ENCODE results near the gene PRDX2.

PRDX2 gene

DNA sequence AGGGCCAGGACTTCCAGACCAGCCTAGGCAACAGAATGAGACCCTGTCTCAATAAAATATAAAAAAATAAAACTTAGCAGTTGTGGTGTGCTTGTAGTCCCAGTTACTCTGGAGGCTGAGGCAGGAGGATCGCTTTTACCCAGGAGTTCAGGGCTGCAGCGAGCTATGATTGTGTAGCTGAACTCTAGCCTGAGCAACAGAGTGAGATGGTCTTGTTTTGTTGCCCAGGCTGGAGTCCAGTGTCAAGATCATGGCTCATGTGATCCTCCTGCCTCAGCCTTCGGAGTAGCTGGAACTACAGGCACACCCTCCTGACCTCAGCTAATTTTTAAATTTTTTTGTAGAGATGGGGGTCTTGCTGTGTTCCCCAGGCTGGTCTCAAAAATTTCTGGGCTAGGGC, 14.6 kb downstream of the PRDX2 start:
- no peaks in the 10 kb centered on the region for H3K36me3 ChIP-seq
- H3K27me3 ChIP-seq = no peaks in the 10 kb centered on the region
- peak overlapping the region; percentile 95 for H3K27ac ChIP-seq
- peaks cover 86% of the 10 kb centered on the region for H3K4me1 ChIP-seq
- peak overlapping the region; percentile 98 for H3K4me2 ChIP-seq
- no peaks in the 10 kb centered on the region for H3K9me3 ChIP-seq
- peak overlapping the region; percentile 85 for H3K9ac ChIP-seq
- TF ChIP-seq Cebpa-rat (IDR thresholded peaks at IDR 0.05) = no peak
- H4K20me1 ChIP-seq = peaks cover 6% of the 10 kb centered on the region
- no peak overlapping the region; the same call in 1 of the 2 replicates for H3K4me3 ChIP-seq

DNA sequence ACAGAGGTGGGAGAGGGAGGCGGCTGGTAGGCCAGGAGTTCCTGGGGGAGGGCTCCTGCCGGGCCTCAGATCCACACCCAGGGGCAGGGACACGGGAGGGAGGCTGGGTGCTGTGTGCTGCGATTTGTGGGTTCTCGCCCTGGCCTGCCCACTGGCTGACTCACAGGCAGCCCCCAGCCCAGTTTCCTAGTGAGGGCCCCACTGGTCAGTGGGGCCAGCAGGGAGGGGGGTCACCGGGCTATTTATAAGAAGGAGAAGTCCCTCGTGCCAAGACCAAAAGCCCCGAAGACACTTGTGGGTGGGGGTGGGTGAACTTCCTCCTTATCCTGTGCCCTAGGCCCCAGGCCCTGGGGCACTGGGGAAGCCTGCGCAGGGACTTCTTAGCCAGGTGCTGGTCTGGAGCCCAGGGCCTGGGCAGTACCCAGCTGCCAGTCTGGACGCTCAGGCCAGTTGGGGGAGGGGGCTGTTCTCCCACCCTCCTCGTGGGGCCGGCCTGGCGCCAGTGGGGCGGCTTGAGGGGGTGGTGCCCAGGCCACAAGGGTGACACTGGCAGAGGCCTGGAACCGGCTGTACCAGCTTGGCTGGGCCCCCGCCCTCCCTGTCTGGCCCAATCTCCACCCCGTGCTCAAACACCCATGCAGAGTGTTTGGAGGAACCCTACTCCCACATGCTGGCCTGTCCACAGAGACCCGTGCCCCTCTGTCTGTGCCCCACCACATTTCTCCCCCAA, 15.3 kb downstream of the PRDX2 start:
- Histone ChIP-seq H3K4me2 (peak overlapping the region; percentile 98), H3K4me1 (peaks cover 93% of the 10 kb centered on the region), H3K36me3 (no peaks in the 10 kb centered on the region), H3K4me3 (peak overlapping the region; percentile 34), H3K9ac (peak overlapping the region; percentile 85), H3K27me3 (no peaks in the 10 kb centered on the region), H3K27ac (peak overlapping the region; percentile 95), H4K20me1 (no peaks in the 10 kb centered on the region), H3K9me3 (no peaks in the 10 kb centered on the region)
- TF ChIP-seq Cebpa-rat (IDR thresholded peaks at IDR 0.05) = no peak

GRCh38 chr19:12785431-12786031, 16.1 kb downstream of the PRDX2 start:
- Histone ChIP-seq H3K27me3 (no peaks in the 10 kb centered on the region), H3K27ac (peak overlapping the region; percentile 95), H3K9ac (peak overlapping the region; percentile 85), H3K4me3 (peak overlapping the region; percentile 34; the same call in 1 of the 2 replicates), H3K4me2 (peak overlapping the region; percentile 98), H4K20me1 (no peaks in the 10 kb centered on the region), H3K9me3 (no peaks in the 10 kb centered on the region), H3K36me3 (no peaks in the 10 kb centered on the region), H3K4me1 (peaks cover 89% of the 10 kb centered on the region)
- TF ChIP-seq Cebpa-rat (IDR thresholded peaks at IDR 0.05) = no peak

GRCh38 chr19:12784871-12785430, 16.6 kb downstream of the PRDX2 start:
- TF ChIP-seq Cebpa-rat (IDR thresholded peaks at IDR 0.05) = no peak
- H3K9me3 ChIP-seq = no peaks in the 10 kb centered on the region
- peaks cover 87% of the 10 kb centered on the region for H3K4me1 ChIP-seq
- peak overlapping the region; percentile 85 for H3K9ac ChIP-seq
- no peaks in the 10 kb centered on the region for H4K20me1 ChIP-seq
- no peak overlapping the region for H3K4me3 ChIP-seq
- H3K36me3 ChIP-seq = no peaks in the 10 kb centered on the region
- peak overlapping the region; percentile 95 for H3K27ac ChIP-seq
- peak overlapping the region; percentile 98 for H3K4me2 ChIP-seq
- no peaks in the 10 kb centered on the region for H3K27me3 ChIP-seq

GRCh38 chr19:12784394-12784870, 17.2 kb downstream of the PRDX2 start:
- H3K9me3 ChIP-seq = no peaks in the 10 kb centered on the region
- no peaks in the 10 kb centered on the region for H3K36me3 ChIP-seq
- peak overlapping the region; percentile 95 for H3K27ac ChIP-seq
- TF ChIP-seq Cebpa-rat (IDR thresholded peaks at IDR 0.05) = no peak
- H3K9ac ChIP-seq = peak overlapping the region; percentile 85
- peaks cover 90% of the 10 kb centered on the region for H3K4me1 ChIP-seq
- H3K4me2 ChIP-seq = peak overlapping the region; percentile 98
- H4K20me1 ChIP-seq = no peaks in the 10 kb centered on the region
- H3K4me3 ChIP-seq = no peak overlapping the region
- no peaks in the 10 kb centered on the region for H3K27me3 ChIP-seq

DNA sequence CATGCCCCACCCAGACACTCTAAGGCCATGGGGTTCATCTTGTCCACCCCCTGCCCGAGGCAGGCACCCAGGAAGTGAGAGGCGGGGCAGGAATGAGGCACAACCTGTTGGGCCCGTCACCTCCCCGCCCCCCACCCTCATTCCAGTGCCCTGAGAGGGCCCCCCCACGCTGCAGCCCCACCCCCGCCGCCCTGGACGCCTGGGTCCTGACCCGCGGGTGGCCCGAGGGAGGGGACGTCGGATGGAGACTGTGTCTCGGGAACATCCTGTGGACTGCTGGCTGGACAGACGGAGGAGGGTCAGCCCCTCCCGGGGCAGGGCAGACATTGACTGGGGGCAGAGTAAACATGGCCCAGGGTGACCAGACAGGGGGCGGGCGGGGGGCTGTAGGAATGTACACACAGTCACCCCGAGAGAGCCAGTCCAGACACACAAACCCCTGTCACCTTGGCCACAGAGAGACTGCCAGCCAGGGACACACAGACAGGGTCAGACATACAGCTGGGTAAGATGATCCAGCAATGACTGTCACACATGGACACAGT, 17.7 kb downstream of the PRDX2 start:
- H3K9ac ChIP-seq = peak overlapping the region; percentile 85
- H3K4me3 ChIP-seq = peak overlapping the region; percentile 73
- peak overlapping the region; percentile 95 for H3K27ac ChIP-seq
- peaks cover 90% of the 10 kb centered on the region for H3K4me1 ChIP-seq
- no peaks in the 10 kb centered on the region for H3K9me3 ChIP-seq
- H4K20me1 ChIP-seq = no peaks in the 10 kb centered on the region
- TF ChIP-seq Cebpa-rat (IDR thresholded peaks at IDR 0.05) = no peak
- no peaks in the 10 kb centered on the region for H3K27me3 ChIP-seq
- H3K36me3 ChIP-seq = no peaks in the 10 kb centered on the region
- H3K4me2 ChIP-seq = peak overlapping the region; percentile 98

- no peaks in the 10 kb centered on the region for H3K27me3 ChIP-seq
- peak overlapping the region; percentile 98 for H3K4me2 ChIP-seq
- no peaks in the 10 kb centered on the region for H3K36me3 ChIP-seq
- no peak for TF ChIP-seq Cebpa-rat (IDR thresholded peaks at IDR 0.05)
- peak overlapping the region; percentile 87 for H3K9ac ChIP-seq
- peaks cover 90% of the 10 kb centered on the region for H3K4me1 ChIP-seq
- peak overlapping the region; percentile 73 for H3K4me3 ChIP-seq
- peak overlapping the region; percentile 95 for H3K27ac ChIP-seq
- no peaks in the 10 kb centered on the region for H3K9me3 ChIP-seq
- no peaks in the 10 kb centered on the region for H4K20me1 ChIP-seq
Measured at GRCh38 chr19:12783291-12783848, 18.2 kb downstream of the PRDX2 start.

- no peaks in the 10 kb centered on the region for H3K27me3 ChIP-seq
- H3K9ac ChIP-seq = peak overlapping the region; percentile 87
- H3K4me1 ChIP-seq = peaks cover 89% of the 10 kb centered on the region
Measured at GRCh38 chr19:12782424-12783290, 18.9 kb downstream of the PRDX2 start.

DNA sequence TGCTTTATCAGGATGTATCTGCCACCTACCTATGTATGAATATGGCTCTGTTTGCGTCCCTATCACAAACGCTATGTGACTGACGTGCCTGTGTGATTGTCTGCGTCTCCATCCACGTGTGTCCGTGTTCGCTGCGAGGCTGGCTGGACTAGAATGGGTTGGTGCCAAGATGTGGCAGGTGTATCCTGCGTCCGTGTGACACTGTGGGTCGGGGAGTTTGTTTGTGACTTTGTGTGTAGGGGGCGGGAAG, 19.5 kb downstream of the PRDX2 start:
- H3K27ac ChIP-seq = peak overlapping the region; percentile 95
- H3K4me1 ChIP-seq = peaks cover 89% of the 10 kb centered on the region
- peak overlapping the region; percentile 98 for H3K4me2 ChIP-seq
- peak overlapping the region; percentile 73 for H3K4me3 ChIP-seq
- H3K27me3 ChIP-seq = no peaks in the 10 kb centered on the region
- H3K36me3 ChIP-seq = no peaks in the 10 kb centered on the region
- H4K20me1 ChIP-seq = no peaks in the 10 kb centered on the region
- no peak for TF ChIP-seq Cebpa-rat (IDR thresholded peaks at IDR 0.05)
- H3K9ac ChIP-seq = peak overlapping the region; percentile 87
- no peaks in the 10 kb centered on the region for H3K9me3 ChIP-seq

More at GRCh38 chr19:12782424-12783290, 18.9 kb downstream of the PRDX2 start:
- Histone ChIP-seq H3K4me2 (peak overlapping the region; percentile 98), H3K27ac (peak overlapping the region; percentile 95), H3K9me3 (no peaks in the 10 kb centered on the region), H4K20me1 (no peaks in the 10 kb centered on the region), H3K36me3 (no peaks in the 10 kb centered on the region), H3K4me3 (peak overlapping the region; percentile 73)
- TF ChIP-seq Cebpa-rat (IDR thresholded peaks at IDR 0.05) = no peak
